ENCODE data around the gene RAX2. TPM values are rescaled to one million over a fixed set of nuclear protein-coding genes. Genes with fewer than 3 reads are reported as not detected.

The RAX2 gene
- total RNA-seq, 1 experiment from 2014 or later, result not detected

DNA sequence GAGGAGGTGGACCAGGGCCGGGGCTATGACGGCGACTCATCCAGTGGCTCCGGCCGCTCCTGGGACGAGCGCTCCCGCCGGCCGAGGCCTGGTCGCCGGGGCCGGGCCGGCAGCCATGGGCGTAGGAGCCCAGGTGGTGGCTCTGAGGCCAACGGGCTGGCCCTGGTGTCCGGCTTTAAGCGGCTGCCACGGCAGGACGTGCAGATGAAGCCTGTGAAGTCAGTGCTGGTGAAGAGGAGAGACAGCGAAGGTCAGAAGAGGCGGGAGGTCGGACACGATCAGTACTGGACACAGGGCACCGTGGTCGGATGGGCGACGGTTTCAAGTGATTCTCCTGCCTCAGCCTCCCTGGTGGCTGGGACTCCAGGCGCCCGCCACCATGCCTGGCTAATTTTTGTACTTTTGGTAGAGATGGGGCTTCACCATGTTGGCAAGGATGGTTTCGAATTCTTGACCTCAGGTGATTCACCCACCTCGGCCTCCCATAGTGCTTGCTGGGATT lies 41.5 kb downstream of the RAX2 start:
- no peak for DNase-seq (ENCODE audit: low spot score)

DNA sequence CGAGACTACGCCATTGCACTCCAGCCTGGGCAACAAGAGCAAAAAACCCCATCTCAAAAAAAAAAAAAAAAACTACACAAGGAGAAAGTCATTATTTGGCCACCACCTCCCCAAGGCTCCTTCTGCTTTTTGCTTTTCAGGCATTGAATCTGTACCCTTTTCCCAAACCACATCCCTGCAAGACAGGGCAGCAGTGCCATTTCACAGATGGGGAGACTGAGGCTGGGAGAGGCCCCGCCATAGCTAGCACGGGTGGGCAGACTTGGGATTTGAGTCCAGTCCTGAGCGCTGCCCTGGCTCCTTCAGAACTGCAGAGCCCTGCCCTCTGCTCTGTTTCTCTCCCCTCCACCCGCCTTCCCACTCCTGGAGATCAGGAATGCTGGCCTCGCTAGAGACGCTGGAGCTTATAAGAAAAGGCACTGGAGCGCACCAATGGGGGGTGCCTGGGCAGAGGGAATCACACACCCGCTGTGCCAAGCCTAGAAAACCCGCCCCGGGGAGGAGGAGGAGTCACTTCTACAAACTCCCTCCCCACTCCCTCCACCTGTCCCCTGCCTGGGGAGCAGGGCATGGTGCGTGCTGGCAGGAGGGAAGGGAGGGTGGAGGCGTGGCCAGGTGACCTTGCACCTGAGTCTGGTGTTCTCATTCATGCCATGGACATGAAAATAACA lies 46.3 kb downstream of the RAX2 start:
- no peak for DNase-seq (ENCODE audit: low spot score)

DNA sequence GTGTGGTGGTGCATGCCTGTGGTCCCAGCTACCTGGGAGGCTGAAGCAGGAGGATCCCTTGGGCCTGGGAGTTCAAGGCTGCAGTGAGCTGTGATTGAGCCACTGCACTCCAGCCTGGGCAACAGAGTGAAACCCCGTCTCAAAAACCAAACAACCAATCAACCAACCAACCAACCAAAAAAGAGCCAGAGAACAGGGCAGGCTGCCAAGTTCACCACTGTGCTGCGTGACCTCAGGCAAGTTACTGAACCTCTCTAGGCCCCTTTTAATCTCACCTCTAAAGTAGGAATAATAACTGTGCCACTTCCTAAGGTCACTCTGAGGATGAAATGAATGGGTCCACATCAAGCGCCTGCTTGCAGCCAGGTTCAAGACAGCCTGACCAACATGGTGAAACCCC lies 46.9 kb downstream of the RAX2 start:
- no peak for DNase-seq (ENCODE audit: low spot score)

DNA sequence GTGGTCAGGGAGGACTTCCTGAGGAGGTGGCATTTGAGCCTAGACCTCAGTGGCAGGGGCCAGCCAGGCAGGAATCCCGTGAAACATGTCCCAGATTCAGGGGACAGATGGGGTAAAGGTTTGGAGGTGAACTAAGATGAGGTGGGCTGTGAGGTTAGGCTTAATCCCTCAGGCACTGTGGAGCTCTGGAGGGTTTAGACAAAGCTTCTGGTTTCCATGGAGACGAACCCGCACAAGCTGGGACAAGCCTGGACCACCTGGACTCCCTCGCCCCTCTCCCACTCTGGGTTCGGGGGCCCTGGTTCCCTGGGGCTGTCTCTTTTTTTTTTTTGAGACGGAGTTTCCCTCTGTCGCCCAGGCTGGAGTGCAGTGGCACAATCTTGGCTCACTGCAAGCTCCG lies 48.1 kb downstream of the RAX2 start:
- DNase-seq (ENCODE audit: low spot score), result no peak

DNA sequence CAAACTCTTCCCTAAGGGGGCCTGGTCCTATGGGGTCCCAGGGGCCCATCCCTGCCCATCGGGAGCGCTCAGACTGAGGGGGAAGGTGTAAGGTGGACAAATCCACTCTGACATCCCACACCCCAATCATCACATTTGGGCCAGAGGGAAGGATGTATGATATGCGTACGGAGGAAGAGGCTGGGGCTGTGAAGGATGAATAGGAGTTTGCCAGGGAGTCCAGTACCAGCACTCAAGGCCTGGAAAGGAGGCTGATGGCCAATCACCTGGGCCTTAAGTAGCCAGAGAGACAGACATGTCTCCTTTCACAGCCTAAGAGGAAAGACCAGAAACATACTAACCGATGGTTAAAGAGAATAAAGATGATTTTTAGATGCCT lies 48.9 kb downstream of the RAX2 start:
- no peak for DNase-seq (ENCODE audit: low spot score)

DNA sequence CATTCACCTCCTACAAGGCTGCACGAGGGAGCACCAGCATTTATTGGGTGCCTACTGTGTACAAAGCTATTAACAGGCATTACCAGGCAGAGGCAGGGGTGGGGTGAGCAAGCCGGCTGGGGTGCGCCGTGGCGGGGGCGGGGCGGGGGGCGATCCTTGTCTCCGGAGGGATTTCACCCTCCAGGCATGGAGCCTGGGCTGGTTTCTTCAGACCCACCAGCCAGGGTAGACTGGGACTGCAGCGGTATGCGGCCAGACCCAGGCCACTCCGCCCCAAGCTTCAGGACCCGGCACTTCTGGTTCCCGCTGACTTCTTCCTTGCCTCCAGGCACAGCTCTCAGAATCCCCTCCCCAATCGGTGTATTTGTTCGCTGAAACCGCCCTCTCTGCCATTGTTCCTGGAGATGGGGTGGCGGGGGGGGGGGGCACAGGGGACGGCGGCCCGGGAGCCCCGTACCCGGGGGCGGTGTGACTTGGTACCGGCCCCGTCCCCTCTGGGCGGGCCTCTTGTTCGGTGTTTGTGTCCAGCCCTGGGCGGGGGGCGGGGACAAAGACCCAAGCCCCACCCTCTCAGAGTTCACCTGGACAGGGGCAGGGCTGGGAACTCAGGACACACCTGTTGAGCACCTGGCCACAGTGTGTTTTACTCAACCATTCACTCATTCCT lies 49.5 kb downstream of the RAX2 start:
- DNase-seq (ENCODE audit: low spot score), result no peak

DNA sequence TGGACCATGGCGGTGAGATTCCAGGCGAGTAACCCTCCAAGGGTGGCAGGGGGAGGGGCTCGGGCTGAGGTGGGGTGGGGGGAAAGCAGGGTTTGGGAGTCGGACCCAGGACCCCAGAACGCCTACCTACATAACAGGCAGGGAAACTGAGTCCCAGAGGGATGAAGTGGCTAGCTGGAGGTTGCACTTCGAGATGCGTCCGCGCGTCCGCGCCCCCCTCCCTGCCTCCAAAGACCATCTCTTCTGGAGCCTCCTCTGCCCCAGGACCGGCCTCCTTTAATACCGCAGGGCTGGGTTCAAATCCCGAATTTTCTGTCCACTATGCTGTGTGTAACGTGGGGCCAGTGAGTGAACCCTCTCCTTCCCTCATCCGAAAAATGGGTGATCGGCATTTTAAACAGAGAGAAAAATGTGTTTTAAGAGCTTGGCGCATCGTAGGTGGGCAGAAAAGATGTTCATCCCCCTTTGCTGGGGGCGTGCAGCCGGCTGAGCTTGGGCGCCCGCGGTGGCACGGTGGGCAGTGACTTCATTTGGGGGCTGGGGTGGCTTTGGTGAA lies 50.1 kb downstream of the RAX2 start:
- no peak for DNase-seq (ENCODE audit: low spot score)

DNA sequence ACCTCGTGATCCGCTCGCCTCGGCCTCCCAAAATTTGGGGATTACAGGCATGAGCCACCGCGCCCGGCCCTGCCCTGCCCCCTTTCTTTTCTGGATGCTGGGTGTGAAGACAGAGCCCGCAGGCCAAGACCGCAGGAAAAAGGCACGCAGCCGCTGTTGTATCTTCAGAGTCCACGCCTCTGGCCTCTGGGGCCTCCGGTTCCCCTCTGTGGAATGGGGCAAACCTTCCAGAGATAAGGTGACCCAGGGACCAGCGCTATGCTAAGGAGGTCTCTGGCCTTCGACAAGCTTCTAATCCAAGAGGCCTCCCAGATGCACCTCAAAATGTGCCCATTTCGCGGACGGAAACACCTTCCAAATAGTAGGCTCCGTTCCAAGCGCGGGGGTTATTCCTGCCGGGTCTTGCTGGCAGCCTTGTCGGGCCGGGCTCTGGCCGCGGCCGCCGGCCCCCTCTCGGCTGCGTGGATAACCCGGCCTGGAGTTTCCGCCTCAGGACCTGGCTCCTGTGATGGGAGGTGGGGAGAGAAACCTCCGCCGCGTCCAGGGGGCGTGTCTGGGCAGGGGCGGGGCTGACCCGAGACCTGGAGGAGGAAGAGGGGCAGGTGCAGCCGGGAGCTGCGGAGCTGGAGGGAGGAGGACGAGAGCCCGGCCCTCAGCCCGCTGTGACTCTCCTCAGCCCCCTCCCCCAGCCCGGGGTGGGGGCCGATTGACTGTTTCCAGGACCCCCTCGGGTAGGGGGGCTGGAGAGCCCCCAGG lies 50.7 kb downstream of the RAX2 start:
- DNase-seq (ENCODE audit: low spot score), result peak; percentile 78

DNA sequence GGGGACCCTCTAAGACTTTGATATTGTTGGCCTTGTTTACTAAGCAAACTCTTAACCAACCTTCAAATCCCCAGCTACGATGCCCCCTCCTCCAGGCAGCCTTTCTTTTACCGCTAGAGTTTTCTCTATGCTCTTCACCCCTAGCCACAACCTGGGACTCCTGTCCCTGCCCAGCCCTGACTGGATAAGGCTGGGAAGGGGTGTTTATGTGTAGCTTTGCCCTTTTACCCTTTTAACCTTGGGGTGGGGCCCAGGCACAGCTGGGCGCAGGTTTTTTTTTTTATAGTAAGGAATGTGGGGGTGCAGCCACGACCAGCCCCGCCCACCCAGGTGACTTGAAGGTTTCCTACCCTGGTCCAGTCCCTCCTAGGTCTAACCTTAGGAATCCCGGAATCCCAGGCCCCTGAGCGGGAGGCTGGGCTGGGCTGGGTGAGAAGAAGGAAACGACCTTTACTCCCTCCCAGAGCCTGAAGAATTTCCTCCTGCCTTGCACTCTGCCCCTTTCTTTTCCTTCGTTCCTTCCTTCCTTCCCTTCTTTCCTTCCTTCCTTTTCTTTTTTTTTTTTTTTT lies 51.6 kb downstream of the RAX2 start:
- no peak for DNase-seq (ENCODE audit: low spot score)

DNA sequence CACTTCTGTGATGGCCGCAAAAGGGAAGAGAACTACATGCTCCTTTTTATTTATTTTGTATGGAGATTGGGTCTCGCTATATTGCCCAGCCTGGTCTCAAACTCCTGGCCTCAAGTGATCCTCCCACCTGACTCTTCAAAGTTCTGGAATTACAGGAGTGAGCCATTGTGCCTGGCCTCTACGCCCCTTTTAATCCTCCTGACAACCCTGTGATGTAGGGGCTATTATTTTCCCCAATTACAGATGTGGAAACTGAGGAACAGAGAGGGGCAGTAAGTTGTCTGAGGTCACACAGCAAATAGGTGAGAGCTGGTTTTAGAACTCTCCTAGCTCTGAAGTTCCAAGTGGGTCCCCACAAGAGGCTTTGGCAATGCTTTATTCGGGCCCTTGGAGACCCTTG lies 52.2 kb downstream of the RAX2 start:
- DNase-seq (ENCODE audit: low spot score), result no peak

Other genes starting within 250 kb of the RAX2 start
- not detected in 2 replicates for gene TEKTIP1, start 233.1 kb downstream of the RAX2 start, total RNA-seq (2014; rRNA removed; shearing (Covaris generic))
- gene MFSD12, start 214.6 kb downstream of the RAX2 start, total RNA-seq (2014; rRNA removed; shearing (Covaris generic)), result 32.1 and 55.1 TPM in 2 replicates
- gene HMG20B, start 199.3 kb downstream of the RAX2 start, total RNA-seq (2014; rRNA removed; shearing (Covaris generic)), result 72.2 and 90.8 TPM in 2 replicates
- not detected in 2 replicates for gene GIPC3, start 186.8 kb downstream of the RAX2 start, total RNA-seq (2014; rRNA removed; shearing (Covaris generic))
- gene TBXA2R, start 165.4 kb downstream of the RAX2 start, total RNA-seq (2014; rRNA removed; shearing (Covaris generic)), result 1.6 TPM in 1 of 2 replicates, not detected in the other
- 12.1 and 13.9 TPM in 2 replicates for gene CACTIN, start 145.4 kb downstream of the RAX2 start, total RNA-seq (2014; rRNA removed; shearing (Covaris generic))
- 5.3 and 6.8 TPM in 2 replicates for gene PIP5K1C, start 71.8 kb downstream of the RAX2 start, total RNA-seq (2014; rRNA removed; shearing (Covaris generic))
- gene TJP3, start 63.8 kb downstream of the RAX2 start, total RNA-seq (2014; rRNA removed; shearing (Covaris generic)), result 1.5 TPM in 1 of 2 replicates, not detected in the other
- gene APBA3, start 10.5 kb downstream of the RAX2 start, total RNA-seq (2014; rRNA removed; shearing (Covaris generic)), result 11.4 and 15.8 TPM in 2 replicates
- gene MRPL54, start 9.5 kb downstream of the RAX2 start, total RNA-seq (2014; rRNA removed; shearing (Covaris generic)), result 74.4 and 75.7 TPM in 2 replicates
- gene MATK, start 14.2 kb upstream of the RAX2 start, total RNA-seq (2014; rRNA removed; shearing (Covaris generic)), result 0.04 TPM in 1 of 2 replicates, not detected in the other
- not detected in 2 replicates for gene ZFR2, start 96.8 kb upstream of the RAX2 start, total RNA-seq (2014; rRNA removed; shearing (Covaris generic))
- not detected in 2 replicates for gene ATCAY, start 108.5 kb upstream of the RAX2 start, total RNA-seq (2014; rRNA removed; shearing (Covaris generic))
- not detected in 2 replicates for gene NMRK2, start 160.8 kb upstream of the RAX2 start, total RNA-seq (2014; rRNA removed; shearing (Covaris generic))
- gene DAPK3, start 198.9 kb upstream of the RAX2 start, total RNA-seq (2014; rRNA removed; shearing (Covaris generic)), result 54.5 and 70.3 TPM in 2 replicates
- 588 and 692 TPM in 2 replicates for gene EEF2, start 213.2 kb upstream of the RAX2 start, total RNA-seq (2014; rRNA removed; shearing (Covaris generic))
- 5.7 and 9.9 TPM in 2 replicates for gene PIAS4, start 235.5 kb upstream of the RAX2 start, total RNA-seq (2014; rRNA removed; shearing (Covaris generic))